ENCODE results near the gene GDNF.

DNA sequence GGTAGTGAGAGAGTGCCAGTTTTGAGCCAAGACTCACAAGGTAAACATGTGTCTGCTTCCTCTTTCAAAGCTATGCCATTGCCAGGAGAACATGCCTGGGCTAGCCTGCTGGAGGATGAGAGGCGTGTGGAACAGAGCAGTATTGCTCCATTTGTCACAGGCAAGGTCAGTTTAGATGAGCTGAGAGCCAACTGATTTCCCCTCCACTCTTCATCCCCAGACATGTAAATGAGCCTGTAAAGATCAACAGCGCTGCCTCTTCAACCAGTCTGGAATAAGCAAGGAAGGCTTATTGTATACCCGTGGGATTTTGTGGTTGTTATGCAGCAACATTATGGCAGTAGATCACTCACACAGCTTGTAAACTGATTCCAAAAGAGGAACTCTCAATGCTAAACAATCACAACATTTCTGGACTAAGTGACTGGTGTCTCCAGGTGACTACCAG is 8.2 kb upstream of the GDNF start:
- TF ChIP-seq CTCF (IDR thresholded peaks at IDR 0.05) (no peak), POLR2A (IDR thresholded peaks at IDR 0.05) (no peak)

Measured in body of pancreas (tissue), 4 donors.